ENCODE results near the gene CHTF18.

DNA sequence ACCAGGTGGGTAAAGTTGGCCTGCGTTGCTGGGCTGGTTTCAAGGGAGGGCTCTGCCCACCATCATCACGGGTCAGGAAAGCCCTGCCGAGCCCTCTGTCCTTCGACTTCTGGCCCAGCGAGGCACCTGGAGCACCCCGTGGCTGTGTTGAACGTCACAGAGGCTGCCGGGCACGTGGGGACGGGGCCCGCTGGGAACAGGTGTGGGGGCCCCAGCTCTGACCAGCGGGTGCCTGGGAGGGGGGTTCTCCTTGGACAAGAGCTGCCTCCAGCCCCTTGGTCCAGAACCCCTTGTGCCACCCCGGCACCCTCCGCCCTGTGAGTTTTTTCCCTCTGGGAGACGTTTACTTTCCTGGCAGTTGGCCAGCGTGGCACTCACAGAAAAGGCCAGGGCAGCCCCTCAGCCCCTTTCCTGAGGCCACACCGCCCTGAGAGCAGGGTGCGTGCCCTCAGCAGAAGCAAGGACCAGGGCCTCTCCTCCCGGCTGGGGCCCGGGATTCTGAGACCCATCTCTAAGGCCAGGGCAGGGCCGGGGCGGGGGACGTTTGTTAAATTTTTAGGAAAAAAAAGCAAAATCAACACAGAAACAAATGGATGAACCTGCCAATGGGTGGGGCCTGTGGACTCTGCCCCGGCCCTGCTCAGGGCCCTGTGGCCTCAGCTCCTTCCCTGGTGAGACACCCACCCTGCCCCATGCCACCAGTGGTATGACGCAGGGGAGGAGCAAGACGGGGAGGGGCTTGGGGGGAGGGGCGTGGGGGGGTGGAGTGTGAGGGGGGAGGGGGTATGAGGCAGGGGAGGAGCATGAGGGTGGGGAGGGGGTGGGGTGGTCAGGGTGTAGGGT is 43.4 kb downstream of the CHTF18 start:
- TF ChIP-seq MYC (IDR thresholded peaks at IDR 0.05; ENCODE audit: low read depth, low read length) (no peak), MYC (CRISPR knock-in tag; IDR thresholded peaks at IDR 0.05; ENCODE audit: borderline replicate concordance, low read depth) (no peak), POLR2A (conservative IDR thresholded peaks at IDR 0.05) (no peak), MAFG (tag; conservative IDR thresholded peaks at IDR 0.05) (no peak), YY1 (IDR thresholded peaks at IDR 0.05; ENCODE audit: borderline replicate concordance in 1 of 3, control insufficient read depth in 1 of 3, extremely low read depth in 1 of 3, insufficient read depth in 3 of 3, insufficient read length in 1 of 3, insufficient replicate concordance in 2 of 3, low read depth in 1 of 3, low read length in 2 of 3) (no peak), ZNF274 (IDR thresholded peaks at IDR 0.05; ENCODE audit: borderline replicate concordance, low read depth, low read length) (no peak), DPF2 (IDR thresholded peaks at IDR 0.05) (no peak), PTTG1 (tag; IDR thresholded peaks at IDR 0.05; ENCODE audit: low read depth) (no peak), MEIS2 (IDR thresholded peaks at IDR 0.05; ENCODE audit: partially characterized antibody) (no peak), TOE1 (IDR thresholded peaks at IDR 0.05; ENCODE audit: borderline replicate concordance) (no peak), TOE1 (CRISPR knock-in tag; IDR thresholded peaks at IDR 0.05; ENCODE audit: borderline replicate concordance, low read depth) (no peak), CREB1 (IDR thresholded peaks at IDR 0.05) (no peak), CREB1 (CRISPR knock-in tag; IDR thresholded peaks at IDR 0.05) (no peak), BCLAF1 (IDR thresholded peaks at IDR 0.05; ENCODE audit: borderline replicate concordance in 1 of 2, control insufficient read depth in 1 of 2, low read depth in 2 of 2, low read length in 1 of 2) (no peak)
